Limb (tissue), 2 donors: Measurements from ENCODE around the gene NDUFS8.

Source experiments
- DNase-seq, 2 donors: peaks; one replicate each; pipeline ENCODE4 v3.0.0-alpha.2; 2016; ENCODE audit errors: extremely low spot score in 2 of 2

The NDUFS8 gene

GRCh38 chr11:68014947-68015447 is 15.5 kb upstream of the NDUFS8 start:
- no peak for DNase-seq

DNA sequence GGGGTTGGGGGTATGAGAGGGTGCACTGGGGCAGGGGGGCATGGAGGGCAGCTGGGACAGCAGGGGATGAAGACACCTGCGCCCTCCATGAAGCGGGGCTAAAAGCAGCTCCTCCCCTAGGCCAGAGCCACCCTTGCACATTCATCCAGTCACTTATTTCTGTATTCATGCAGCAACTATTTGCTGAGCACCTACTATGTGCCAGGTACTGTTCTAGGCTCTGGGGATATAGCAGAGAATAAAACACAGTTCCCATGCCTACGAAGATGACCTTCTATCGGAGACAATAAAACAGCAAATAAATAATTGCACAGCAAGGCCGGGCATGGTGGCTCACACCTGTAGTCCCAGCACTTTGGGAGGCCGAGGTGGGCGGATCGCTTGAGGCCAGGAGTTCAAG is 15.0 kb upstream of the NDUFS8 start:
- DNase-seq, result no peak

- no peak for DNase-seq
Observed at GRCh38 chr11:68016161-68016903, 14.1 kb upstream of the NDUFS8 start.

GRCh38 chr11:68016904-68017817 is 13.3 kb upstream of the NDUFS8 start:
- DNase-seq, result no peak

GRCh38 chr11:68017980-68018729 is 12.3 kb upstream of the NDUFS8 start:
- no peak for DNase-seq

DNA sequence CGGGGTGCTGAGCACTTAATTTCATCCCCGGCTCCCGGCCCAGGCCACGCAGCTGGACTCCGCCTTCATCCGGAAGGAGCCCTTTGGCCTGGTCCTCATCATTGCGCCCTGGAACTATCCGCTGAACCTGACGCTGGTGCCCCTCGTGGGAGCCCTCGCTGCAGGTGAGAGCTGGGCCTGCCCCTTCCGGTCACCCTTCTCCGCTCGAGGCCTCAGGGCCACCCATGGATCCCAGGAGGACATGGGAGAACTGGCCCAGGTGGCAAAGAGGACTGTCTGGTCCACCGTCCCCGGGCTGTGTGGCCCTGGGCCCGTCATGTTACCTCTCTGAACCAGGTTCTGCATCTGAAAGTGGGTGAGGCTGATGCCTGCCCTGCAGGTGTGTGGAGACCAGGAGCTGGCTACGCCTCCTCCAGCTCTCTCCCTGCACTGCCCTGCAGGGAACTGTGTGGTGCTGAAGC is 11.7 kb upstream of the NDUFS8 start:
- no peak for DNase-seq

DNA sequence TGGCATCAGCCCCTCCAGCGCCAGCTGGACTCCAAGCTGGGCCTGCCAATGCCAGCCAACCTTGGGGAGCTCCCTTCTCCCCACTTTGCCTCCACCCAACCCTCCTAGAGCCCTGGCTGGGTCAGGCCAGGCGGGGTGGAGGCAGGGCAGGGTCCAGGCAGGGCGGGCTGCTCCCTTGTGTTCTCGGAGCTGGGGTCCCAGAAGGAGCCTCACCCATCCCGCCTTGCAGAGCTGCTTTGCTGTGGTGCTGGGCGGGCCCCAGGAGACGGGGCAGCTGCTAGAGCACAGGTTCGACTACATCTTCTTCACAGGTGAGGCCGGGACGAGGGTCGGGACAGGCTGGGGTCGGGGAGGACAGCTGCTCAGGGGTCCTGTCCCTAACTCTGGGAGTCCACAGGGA is 11.0 kb upstream of the NDUFS8 start:
- no peak for DNase-seq

DNA sequence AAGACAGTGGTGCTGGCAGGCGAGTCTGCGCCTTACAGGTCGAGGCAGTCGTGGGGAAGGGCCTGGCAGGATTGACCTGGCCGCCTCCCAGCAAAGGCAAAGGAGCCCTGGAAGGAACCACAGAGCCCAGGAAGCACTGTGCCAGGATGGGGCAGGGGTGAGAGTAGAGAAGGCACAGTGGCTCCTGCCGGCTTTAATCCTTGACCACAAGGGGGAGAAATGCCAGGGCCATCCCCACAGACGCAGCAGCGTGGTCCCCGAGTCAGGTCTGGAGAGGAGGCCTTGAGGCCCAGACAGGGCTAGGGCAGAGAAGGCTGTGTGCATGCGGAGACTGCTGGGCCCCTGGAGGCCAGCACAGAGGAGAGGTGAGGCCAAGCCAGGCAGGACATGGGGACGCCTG is 9.9 kb upstream of the NDUFS8 start:
- DNase-seq, result no peak

DNA sequence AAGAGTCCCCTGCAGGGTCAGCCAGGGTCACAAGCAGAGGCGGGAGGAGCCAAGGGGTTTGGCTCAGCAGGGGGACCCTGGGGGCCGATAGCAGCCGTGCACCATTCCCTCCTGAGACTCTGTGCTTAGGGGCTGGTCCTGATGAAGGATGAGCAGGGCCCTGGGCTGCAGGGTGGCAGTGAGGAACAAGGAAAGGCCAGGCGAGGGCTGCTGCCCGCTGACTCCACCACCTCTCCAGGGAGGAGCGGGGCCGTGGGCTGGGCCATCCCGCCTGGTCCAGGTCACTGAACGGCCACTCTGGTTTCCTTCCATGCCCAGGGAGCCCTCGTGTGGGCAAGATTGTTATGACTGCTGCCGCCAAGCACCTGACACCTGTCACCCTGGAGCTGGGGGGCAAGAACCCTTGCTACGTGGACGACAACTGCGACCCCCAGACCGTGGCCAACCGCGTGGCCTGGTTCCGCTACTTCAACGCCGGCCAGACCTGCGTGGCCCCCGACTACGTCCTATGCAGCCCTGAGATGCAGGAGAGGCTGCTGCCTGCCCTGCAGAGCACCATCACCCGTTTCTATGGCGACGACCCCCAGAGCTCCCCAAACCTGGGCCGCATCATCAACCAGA is 9.2 kb upstream of the NDUFS8 start:
- no peak for DNase-seq

- DNase-seq, result no peak
Observed at GRCh38 chr11:68022531-68022930, 8.0 kb upstream of the NDUFS8 start.

DNA sequence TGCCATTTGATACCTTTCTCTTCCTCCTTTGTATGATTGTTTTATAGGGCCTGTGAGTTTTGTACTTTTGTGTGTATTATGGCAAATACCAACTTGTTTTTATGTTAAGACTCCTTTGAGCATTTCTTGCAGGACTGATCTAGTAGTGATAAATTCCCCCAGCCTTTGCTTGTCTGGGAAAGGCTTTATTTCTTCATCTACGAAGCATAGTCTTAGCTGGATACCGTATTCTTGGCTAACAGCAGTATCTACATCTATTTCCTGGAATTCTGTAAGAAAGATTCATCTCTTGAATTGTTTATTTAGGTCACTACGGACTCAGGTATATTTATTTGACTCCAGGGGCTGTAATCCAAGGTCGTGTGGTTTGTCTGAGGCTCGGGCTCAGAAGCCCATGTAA is 6.0 kb upstream of the NDUFS8 start:
- no peak for DNase-seq

- no peak for DNase-seq
Observed at GRCh38 chr11:68025047-68025446, 5.4 kb upstream of the NDUFS8 start.

GRCh38 chr11:68026391-68027105 is 3.9 kb upstream of the NDUFS8 start:
- DNase-seq, result no peak

DNA sequence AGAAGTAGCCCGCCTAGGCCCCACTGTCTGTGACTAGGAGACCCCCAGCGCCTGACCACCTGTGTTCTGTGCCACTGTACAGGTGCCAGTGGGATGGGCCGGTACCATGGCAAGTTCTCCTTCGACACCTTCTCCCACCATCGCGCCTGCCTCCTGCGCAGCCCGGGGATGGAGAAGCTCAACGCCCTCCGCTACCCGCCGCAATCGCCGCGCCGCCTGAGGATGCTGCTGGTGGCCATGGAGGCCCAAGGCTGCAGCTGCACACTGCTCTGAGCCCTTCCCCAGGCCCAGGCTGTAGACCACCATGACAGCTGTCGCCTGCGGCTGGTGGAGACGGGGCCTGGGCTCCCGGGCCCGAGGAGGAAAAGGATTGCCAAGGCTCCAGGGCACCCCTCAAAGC is 2.8 kb upstream of the NDUFS8 start:
- DNase-seq, result no peak

DNA sequence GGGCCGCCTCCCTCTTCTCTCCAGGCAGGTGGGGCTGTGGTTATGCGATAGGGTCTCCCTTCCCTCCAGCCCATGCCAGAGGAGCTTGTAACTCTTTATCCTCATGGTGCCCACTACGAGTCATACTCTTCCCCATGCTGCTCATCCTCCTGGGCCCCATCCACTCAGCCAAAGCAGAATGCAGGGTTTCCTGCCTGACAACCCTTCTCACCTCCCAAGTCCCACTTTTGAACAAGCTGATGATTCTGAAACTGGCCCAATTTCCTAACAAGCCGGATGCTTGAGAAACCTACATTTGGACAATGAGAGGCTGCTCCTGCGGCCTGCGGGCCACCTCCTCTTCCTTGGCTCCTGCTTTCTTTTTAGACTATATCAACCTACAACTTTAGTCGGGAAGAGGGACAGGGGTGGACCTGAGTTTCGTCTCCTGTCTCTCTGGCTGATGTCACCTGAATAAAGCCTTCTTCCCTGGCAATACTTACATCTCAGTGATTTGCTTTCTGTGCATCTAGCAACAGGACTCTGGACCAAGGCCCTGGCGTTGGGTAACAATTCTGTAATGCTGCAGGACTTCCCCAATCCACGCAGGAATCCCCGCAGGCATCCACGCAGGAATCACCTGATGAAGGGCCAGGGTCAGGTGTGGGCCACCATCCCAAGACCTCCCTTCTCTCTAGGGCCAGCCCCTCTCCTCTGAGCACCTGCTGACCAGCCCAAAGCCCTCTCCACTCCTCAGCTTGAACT is 1.5 kb upstream of the NDUFS8 start:
- DNase-seq, result no peak

- no peak for DNase-seq
Observed at GRCh38 chr11:68031144-68031464, 623 bp downstream of the NDUFS8 start.

DNA sequence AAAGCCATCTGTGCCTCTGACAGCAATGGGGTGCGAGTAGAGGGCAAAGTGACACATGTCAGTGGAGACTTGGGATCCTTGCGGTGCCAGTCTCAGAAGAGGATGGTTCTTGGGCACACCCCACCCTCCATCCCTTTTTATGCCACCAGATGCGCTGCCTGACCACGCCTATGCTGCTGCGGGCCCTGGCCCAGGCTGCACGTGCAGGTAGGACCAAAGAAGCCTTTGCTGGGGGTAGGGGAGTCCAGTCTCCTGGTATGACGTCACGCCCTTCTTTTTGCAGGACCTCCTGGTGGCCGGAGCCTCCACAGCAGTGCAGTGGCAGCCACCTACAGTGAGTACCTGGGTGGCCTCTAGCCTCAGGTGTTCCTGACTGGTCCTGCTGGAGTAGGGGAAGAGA is 1.5 kb downstream of the NDUFS8 start:
- no peak for DNase-seq

DNA sequence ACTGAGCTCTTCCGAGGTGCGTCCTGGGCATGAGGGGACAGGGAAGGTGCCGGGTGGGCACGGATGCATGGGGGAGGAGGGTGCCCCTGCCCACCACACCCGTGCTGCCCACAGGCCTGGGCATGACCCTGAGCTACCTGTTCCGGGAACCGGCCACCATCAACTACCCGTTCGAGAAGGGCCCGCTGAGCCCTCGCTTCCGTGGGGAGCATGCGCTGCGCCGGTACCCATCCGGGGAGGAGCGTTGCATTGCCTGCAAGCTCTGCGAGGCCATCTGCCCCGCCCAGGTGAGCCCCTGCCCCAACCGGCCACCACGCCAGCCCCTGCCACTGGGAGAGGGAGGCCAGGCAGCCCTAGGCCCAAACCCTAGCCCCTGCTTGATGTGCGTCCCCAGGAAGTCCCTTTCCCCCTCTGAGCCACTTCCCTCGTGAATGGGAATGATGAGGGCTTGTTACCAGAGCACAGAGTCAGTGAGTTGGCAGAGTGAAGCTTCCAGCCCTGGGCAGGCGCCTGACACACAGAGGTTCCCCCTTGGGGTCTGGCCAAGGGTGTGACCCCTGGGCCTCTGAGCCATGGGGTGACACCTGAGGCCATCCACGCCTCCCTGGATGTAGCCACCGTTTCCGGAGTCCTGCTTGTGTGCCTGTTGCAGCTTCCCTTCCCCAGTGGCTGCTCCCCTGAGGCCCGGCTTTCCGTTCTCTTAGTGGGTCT is 2.7 kb downstream of the NDUFS8 start:
- no peak for DNase-seq

- no peak for DNase-seq
Observed at GRCh38 chr11:68033708-68034045, 3.2 kb downstream of the NDUFS8 start.
